Measurements from ENCODE around the gene KLHL1.

Gene KLHL1

DNA sequence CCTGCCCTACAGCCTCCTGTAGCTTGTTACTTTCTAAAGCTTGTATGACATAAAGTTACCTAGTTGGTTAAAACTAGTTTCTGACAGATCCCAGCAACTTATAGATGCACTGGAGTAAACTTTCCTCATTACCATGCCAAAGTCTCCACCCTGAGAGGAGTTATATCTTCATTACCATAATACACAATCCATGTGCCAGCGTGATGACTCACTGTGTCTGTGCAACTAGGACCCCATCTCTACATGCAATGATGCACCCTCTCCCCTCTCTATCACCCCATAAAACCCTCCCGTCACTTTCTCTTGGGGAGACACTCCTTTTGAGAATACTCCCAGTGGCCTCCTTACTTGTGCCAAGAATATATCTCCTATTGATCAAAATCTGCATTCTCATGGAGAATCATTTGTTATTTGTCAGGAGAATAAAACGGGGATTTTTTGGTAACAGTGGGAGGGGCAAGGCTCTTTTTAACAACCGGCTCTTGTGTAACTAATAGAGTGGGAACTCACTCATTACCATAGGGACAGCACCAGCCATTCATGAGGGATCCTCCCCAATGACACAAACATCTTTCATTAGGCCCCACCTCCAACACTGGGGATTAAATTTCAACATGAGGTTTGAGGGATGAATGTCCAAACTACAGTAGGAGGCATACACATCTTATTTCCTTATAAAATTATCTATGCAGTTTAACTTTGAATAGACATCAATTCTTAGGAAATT, 235.8 kb downstream of the KLHL1 start:
- DNase-seq (ENCODE audit: low read depth in 2 of 2), result no peak

DNA sequence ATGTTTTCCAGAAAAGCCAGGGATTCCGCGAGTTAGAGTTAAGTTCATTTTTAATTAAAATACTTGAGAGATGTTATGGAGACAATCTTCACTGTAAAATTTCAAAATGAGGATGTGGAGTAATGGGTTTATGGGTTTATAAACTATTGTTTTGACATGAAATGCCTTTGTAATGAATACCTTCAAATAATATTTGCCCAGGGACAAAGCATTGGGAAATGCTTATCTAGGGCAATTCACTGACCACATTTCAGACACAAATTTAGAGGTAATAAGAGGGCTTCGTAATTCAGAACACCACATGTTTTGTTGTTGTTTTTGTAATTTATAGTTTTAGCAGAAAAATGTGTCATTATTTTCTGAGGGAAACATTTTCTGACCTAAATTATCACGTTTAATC, 241.7 kb downstream of the KLHL1 start:
- DNase-seq (ENCODE audit: low read depth in 2 of 2), result no peak

DNA sequence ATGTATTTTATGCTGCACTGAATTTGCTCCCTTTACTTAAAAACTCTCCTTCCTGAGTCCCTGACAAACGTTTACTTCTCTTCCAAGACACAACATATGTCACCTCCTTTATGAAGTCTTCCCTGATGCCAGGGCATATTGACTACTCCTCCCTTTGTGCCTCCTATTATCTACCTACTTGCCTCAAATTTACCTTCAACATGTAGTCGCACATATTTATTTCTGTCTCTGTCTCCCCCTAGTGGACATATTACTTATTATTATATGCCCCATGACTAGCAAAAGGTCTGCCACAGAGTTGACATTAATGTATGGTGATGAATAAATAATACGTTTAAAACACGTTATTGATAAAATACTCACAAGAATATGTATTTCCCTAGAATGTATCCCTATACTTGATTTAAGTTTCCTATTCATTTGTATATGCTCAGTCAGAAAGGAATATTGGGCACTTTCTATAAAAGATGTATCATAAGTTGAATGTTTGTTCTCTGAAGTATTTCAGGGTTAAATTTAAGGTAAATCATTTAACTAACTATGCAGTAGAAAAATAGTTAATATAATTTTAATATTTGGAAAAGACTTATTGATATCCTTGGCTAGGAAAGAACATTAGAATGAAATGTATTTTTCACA, 250.9 kb downstream of the KLHL1 start:
- DNase-seq (ENCODE audit: low read depth in 2 of 2), result no peak

DNA sequence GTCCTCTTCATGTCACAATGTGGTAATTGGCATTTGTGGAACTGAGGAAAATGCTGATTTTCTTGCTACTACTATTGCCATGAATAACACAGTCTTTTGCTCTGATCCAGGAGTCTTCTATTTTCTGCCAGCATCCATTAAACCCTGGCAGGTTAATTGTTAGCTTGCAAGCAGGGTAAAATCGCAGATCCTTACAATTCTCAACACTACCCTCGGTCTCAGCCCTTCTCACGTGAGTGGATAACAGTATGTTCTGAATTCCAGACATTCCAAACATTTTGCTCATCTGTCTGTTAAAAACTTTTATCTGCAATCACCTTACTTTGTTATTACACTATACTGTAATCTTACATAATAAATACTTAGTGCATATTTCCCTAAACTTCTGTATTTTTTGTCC, 251.9 kb downstream of the KLHL1 start:
- DNase-seq (ENCODE audit: low read depth in 2 of 2), result no peak

DNA sequence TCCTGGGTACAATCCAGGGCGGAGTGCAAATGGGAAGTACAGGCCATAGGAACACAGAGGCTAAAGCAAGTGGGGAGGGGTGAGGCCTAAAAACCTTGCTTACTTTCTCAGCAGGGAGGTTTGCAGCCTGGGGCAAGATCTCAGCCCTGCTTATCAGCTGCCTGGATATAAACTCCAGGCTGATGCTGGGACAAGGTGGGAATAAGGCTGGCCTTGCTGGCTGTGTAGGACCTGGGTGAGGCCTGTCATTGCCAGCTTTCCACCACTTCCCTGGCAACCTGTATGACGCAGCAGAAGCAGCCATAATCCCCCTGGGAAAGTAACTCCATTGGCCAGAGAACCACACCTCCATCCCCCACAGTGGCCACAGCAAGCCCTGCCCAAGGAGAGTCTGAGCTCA, 279.7 kb downstream of the KLHL1 start:
- DNase-seq (ENCODE audit: low read depth in 2 of 2), result no peak

DNA sequence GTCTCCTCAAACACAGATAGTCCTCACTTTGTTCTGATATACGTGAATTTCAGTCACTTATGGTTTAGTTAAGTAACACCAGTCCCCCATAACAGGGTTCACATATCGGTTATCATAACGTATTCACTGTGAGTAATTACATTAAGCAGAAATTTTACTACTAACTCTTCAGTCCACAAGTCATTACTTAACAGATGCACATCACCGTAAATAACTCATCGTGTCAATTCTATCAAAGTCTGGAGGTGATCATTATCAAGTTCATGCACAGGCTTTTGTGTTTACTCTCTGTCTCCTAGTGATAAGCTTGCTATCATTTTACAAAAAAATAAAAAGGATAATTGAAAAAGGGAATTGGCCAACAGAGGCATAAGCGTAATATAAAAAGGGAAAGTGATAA, 288.1 kb downstream of the KLHL1 start:
- DNase-seq (ENCODE audit: low read depth in 2 of 2), result no peak

DNA sequence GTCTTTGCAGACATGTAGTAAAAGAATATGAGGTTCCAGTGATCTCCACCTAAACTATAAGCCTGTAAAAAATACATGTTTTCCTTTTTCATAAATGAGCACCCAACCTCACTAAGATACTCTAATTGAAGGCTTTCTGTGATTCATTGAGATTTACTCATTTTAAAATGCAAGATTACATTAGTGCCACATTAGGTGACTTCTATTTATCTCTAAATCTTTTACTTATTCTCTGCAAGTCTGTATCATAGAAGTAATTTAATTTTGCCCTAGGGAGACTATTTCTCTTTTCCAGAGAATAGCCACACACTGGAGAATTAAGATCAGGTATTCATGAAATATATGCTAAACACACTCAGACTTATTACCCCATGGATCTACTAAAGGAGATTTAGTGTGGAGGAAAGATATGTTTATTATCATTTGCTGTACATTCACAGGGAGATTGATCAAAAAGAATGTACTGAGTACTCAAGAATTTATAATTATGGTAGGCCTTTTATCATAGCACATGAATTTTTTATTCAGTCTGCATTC, 290.9 kb downstream of the KLHL1 start:
- no peak for DNase-seq (ENCODE audit: low read depth in 2 of 2)

DNA sequence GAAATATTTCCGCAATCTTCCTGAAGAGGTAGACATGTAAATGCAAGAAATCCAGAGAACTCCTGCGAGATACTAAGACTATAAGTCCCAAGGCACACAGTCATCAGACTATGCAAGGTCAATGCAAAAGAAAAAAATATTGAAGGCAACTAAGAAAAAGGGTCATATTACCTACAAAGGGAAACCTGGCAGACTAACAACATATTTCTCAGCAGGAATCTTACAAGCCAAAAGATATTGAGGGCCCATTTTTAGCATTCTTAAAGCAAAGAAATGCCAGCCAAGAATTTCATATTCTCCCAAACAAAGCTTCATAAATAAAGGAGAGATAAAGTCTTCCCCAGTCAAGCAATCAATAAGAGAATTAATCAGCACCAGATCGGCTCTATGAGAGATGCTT, 299.1 kb downstream of the KLHL1 start:
- DNase-seq (ENCODE audit: low read depth in 2 of 2), result no peak

DNA sequence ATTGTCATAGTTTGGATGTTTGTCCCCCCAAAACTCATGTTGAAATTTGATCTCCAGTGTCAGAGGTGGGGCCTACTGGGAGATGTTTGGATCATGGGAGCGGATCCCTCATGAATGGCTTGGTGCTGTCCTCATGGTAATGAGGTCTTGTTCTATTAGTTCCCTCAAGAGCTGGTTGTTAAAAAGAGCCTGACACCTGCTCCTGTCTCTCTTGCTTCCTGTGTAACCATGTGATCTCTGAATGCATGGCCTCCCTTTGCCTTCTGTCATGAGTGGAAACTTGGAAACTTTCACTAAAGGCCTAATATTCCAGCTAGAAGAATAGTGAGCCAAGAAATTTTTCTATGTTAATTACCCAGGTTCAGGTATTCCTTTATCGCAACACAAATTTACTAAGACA, 312.0 kb downstream of the KLHL1 start:
- no peak for DNase-seq (ENCODE audit: low read depth in 2 of 2)

DNA sequence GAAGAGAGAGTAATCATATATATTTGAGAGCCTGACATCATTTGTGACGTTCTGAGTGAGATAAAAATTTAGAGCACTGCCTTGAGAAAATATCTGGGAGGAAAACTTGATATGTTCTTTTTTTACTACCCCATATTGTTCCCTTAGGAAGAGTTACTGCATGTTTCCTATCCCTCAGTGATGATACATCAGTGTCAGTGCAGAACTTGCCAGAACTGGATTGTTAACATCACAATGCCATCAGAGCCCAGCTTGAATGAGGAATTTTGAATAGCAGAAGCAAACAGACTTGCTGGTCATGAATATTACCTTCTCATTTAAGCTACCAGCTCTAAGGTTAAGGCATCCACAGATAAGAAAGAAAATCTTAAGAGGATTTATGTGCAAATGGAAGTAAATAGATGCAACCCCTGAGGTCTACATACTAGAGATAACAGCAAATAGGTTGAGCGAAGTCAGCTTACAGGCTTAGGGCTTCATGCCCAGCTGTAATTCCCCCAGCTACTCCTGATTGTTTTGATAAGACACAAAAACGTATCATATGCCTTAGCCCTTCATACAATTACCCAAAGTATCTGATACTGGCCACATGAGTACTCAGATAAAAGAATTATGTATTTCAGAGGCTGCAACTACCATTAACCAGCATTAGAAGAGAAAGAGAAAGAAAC, 314.3 kb downstream of the KLHL1 start:
- DNase-seq (ENCODE audit: low read depth in 2 of 2), result no peak

DNA sequence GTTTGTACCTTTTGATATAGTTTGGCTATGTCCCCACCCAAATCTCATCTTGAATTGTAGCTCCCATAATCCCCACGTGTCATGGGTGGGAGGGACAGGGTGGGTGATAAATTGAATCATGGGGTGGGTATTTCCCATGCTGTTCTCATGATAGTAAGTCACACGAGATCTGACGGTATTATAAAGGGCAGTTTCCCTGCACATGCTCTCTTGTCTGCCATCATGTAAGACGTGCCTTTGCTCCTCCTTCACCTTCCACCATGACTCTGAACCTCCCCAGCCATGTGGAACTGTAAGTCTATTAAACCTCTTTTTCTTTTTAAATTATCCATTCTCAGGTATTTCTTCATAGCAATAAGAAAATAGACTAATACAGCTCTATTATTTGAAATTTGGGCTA, 331.3 kb downstream of the KLHL1 start:
- DNase-seq (ENCODE audit: low read depth in 2 of 2), result no peak

DNA sequence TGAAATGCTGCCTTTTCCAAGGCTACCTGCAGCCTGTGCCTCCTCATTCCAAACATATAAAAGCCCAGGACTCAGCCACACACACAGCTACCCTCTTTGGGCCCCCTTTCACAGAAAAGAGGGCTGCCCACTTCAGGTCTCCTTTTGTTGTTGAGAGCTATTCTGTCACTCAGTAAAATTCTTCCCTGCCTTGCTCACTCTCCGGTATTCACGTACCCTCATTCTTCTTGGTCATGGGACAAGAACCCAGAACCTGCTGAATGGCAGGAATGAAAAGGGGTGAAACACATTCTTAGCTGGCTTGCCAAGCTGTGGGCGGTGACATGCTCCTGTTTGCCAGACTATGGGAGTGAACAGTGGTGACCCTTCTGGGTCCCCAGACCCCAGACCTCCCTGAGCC, 338.6 kb downstream of the KLHL1 start:
- no peak for DNase-seq (ENCODE audit: low read depth in 2 of 2)

DNA sequence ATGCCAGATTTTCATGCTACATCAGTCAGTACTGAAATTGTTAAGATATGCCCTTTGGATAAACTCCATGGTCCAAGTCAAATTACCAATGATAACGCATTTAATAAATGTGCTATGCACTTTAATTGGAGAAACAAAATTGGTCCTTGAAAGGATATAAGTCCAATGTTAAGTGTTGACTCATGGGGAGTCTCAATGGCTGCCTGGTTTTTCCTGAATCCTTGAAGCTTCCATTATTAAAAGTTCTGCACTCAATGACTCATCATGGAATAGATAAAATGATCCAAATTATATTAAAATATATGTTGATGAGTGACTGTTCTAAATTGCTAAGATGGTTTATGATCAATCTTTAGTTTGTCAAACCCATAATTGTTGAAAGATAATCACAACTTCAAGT, 346.7 kb downstream of the KLHL1 start:
- DNase-seq (ENCODE audit: low read depth in 2 of 2), result no peak

DNA sequence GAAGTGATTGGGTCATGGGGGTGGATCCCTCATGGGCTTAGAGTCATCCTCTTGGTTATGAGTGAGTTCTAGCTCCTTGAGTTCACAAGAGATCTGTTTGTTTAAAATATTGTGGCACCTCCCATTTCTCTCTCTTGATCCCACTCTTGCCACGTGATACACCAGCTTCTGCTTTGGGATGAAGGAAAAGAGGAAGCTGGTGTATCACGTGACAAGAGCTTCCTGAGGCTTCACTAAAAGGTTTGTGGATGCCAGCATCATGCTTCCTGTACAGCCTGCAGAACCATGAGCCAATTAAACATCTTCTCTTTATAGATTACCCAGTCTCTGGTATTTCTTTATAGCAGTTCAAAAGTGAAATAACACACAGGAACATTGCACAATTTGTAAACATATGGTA, 353.2 kb downstream of the KLHL1 start:
- DNase-seq (ENCODE audit: low read depth in 2 of 2), result no peak

DNA sequence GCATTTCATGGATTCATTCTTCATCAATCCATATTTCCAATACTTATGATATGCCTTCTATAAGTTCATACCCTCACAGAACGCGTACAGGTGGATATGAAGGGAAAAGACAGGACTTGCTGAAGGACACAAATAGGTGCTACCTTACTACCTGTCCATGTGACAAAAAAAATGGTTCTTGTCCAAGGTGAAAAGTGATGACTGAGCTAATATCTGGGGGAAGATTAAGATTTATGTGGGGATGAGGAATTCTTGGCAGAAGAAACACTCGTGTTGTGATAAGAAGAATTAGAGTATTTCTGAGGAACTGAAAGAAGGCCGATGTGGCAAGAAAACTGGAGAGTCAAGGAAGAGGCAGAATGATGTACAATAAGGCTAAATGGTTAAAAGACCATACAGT, 357.0 kb downstream of the KLHL1 start:
- DNase-seq (ENCODE audit: low read depth in 2 of 2), result no peak

DNA sequence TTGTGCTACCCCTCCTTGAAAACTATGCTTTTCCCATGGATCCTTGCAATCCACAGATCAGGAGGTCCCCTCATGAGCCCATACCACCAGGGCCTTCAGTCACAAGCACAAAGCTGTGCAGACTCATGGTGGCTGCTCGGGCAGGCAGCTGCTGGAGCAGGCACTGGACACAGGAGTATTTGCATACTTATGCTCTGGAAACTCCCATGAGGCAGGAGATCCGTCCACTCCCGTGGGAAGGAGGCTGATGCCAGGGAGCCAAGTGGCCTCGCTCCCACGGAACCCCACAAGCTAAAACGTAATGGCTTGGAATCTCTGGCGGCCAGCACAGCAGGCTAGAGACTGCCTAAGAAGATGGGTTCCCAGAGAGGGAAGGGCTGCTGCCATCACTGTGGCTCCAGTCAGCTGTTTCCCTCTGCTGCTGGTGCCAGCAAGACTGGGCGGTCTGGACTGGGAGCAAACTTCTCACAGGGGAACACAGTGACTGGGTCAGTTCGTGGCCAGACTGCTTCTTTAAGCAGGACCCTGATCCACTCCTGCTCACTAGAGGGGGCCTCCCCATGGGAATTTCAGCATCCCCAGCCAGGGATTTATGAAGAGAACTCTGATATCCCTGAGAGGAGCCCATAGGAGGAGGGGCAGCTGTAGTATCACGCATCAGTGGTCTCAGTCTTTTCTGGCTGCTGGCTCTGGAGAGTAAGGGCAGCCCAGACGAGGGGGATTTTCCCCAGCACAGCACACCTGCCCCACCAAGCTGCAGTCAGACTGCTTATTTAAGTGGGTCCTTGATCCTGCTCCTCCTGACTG, 370.9 kb downstream of the KLHL1 start:
- no peak for DNase-seq (ENCODE audit: low read depth in 2 of 2)

DNA sequence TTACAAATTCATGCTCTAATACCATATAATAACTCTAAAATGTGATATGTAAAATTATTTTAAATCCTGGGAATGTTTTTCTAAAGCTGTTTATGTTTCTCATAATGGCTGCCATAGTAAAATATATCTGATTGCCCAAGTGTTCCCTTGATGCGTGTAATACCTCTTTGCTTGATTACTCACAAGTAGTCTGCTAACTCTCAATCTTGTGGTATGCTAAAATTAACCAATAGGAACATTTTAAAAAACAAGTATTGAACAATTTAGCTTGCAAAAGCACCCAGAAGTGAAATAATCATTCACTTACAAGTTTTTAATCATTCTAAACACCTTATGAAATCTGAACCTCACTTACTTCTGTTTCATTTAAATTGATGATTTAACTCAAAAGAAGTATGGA, 386.6 kb downstream of the KLHL1 start:
- DNase-seq (ENCODE audit: low read depth in 2 of 2), result no peak

DNA sequence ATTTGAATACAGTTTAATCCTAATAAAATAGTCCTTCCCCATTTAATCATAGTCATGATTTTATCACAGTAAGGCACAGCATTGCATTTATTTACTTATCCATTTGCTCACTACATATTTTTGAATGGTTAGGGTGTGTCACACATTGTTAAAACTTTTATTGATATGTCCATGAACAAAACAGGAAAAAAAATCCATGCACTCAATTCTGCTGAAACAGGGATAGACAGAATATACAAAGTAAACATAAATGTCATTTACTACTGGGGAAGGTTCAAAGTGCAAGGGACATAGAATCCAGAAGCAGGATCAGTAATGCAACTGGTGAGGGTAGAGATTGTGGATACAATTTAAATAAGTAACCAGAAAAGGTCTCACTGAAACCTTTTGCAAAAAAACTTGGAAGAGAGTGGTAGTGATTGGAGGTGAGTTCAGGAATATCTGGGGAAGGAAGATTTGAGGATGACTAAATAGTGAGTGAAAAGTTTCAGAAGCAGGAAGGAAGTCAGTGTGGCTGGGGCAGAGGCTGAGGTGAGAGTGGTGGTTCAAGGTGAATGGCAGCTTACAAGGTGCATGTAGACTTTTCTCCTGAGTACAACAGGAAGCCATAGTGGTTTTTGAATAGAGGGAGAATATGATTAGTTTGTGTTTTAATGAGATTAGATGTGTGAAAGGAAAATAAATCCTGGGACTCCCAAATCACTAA, 387.8 kb downstream of the KLHL1 start:
- no peak for DNase-seq (ENCODE audit: low read depth in 2 of 2)

DNA sequence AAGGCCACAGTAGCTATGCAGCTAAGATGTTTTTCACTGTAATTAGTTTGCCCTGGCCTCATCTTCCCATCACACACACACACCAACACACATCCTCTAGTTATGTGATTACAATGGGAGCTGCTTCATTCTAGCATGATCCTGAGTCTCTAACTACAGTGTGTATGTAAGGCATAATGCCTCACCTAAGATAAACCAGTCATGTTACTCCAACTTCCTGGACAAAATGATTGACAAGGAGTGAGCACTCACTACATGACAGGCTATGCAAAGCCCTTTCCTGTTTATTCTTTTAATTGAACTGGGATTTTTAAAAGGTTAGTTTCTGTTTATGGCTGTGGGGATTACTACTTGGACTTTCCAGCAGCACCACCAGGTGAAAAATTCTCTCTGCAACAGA, 401.4 kb downstream of the KLHL1 start:
- DNase-seq (ENCODE audit: low read depth in 2 of 2), result no peak

DNA sequence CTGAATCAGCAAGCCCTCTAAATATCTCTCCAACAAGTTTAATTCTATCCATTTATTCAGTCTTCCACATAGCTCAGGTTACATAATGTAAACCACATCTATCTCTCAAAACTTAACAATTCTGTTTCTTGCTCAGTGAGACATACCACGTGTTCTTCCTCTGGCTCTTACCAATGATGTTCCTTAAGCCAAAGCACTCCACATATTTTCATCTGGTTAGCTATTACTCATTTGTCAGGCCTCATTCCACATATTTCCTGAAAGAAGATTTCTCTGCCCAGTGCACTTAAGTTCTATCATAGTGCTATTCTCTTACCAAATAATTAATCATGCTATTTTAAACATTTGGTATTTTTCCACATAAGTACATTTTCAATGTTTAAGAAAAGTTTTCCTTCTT, 403.9 kb downstream of the KLHL1 start:
- DNase-seq (ENCODE audit: low read depth in 2 of 2), result no peak

DNA sequence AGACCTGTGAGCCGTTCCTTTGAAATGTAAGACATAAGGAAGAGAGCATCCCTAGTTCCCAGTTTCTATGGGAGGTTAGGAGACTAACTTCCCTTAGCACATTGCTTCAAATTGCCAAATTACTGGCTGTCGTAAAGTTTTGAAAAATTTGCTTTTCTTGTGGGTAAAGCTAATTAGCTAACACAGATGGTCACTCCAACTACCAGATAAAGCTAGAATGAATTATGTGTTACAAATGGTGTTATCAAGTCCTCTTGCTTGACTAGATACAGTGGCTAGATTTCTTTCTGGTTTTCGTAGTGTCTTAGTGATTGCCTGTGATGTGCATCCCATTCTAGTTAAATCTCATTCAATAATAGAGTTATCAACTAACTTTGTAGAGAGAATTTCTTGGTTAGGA, 417.3 kb downstream of the KLHL1 start:
- DNase-seq (ENCODE audit: low read depth in 2 of 2), result no peak
